K562 (cell line): ENCODE results near the gene CEP95. TPM values are rescaled to one million over a fixed set of nuclear protein-coding genes. Genes with fewer than 3 reads are reported as not detected.

ENCODE experiments used
- ATAC-seq: fragments of 200-7000 bp; cut with Tn5 transposase; 3 replicates; pipeline ENCODE4 v1.9.1; 2020; ENCODE audit warnings: moderate library complexity
- BruUV-seq: library from RNA; stranded (reverse); fragments of 400-500 nt; replicated peaks from 2 replicates; lab custom pipeline; 2021; lab: Mats Ljungman, UMichigan
- CTCF ChIA-PET: fragments of 300-600 bp; formaldehyde crosslinking; extraction: SDS; loops from one replicate; lab custom pipeline; 2021; ENCODE audit warnings: low intra/inter-chr PET ratio; lab: Yijun Ruan, JAX
- POLR2A ChIA-PET: fragments of 300-600, 350-650 bp; sonication (Branson Sonifier 250); formaldehyde crosslinking; extraction: SDS; loops from one replicate; lab custom pipeline; 2021; ENCODE audit warnings: antibody characterized with exemption, inconsistent platforms; lab: Yijun Ruan, JAX
- DNase-seq, 4 experiments: peaks; one replicate each; pipeline versions ENCODE4 v3.0.0 to v3.0.0-alpha.2; 2011 to 2018; ENCODE audit warnings: low spot score in 3 of 4, mixed read lengths in 3 of 4; ENCODE audit errors: extremely low read depth in 1 of 4
- FAIRE-seq: peaks from 2 replicates; lab custom pipeline; 2011; peaks lifted over from hg19 to GRCh38; lab: Jason Lieb, UNC
- H2AFZ ChIP-seq: 2 replicates; pipeline ENCODE4 v1.6.0; 2011; ENCODE audit warnings: low read depth, low read length, control low read depth, inconsistent platforms
- H3K27ac ChIP-seq: fragments of 200-600 bp; 3 replicates; pipeline ENCODE4 v1.8.0; 2011; ENCODE audit warnings: low read depth, mild to moderate bottlenecking, control low read depth, inconsistent platforms, low read length, moderate library complexity, mixed read lengths; ENCODE audit errors: extremely low read depth
- H3K27me3 ChIP-seq, 2 experiments: fragments of 300-600 bp in 1 of 2; 2 replicates in 1 of 2; 3 replicates in 1 of 2; pipeline versions ENCODE4 v1.6.0 to v1.8.0; 2011; ENCODE audit warnings: inconsistent platforms in 2 of 2, low read length in 2 of 2, mild to moderate bottlenecking in 1 of 2, mixed read lengths in 1 of 2, moderate library complexity in 1 of 2; ENCODE audit not compliant: control insufficient read depth in 2 of 2, insufficient read depth in 2 of 2
- H3K36me3 ChIP-seq: fragments of 300-600 bp; 3 replicates; pipeline ENCODE4 v1.8.0; 2011; ENCODE audit warnings: mild to moderate bottlenecking, low read length, inconsistent platforms; ENCODE audit not compliant: control insufficient read depth, insufficient read depth
- H3K4me1 ChIP-seq, 2 experiments: fragments of 200-600 bp in 1 of 2; replicated peaks in 1 of 2; 2 replicates in 1 of 2; 3 replicates in 1 of 2; pipeline versions ENCODE4 v1.5.1 to v1.8.0; 2011; ENCODE audit warnings: inconsistent platforms in 2 of 2, low read length in 2 of 2, mild to moderate bottlenecking in 1 of 2, mixed read lengths in 1 of 2, moderate library complexity in 1 of 2; ENCODE audit not compliant: control insufficient read depth in 2 of 2, insufficient read depth in 2 of 2
- H3K4me2 ChIP-seq: 2 replicates; pipeline ENCODE4 v1.6.1; 2011; ENCODE audit warnings: low read length, control low read depth, inconsistent platforms, mixed read lengths; ENCODE audit not compliant: insufficient read depth
- H3K4me3 ChIP-seq: fragments of 200-600 bp; sonication (generic), shearing (Covaris generic); 2 replicates; pipeline ENCODE4 v1.5.1; 2016; ENCODE audit warnings: control low read depth, inconsistent platforms
- H3K79me2 ChIP-seq: fragments of 200-600 bp; 3 replicates; pipeline ENCODE4 v1.8.0; 2011; ENCODE audit warnings: low read length, inconsistent platforms; ENCODE audit not compliant: control insufficient read depth, insufficient read depth
- H3K9ac ChIP-seq, 2 experiments: 2 replicates each; pipeline versions ENCODE4 v1.6.0 to v1.6.1; 2011; ENCODE audit warnings: low read depth in 2 of 2, low read length in 2 of 2, control low read depth in 1 of 2, inconsistent platforms in 1 of 2, mild to moderate bottlenecking in 1 of 2, mixed read lengths in 1 of 2; ENCODE audit not compliant: insufficient read depth in 1 of 2
- H3K9me1 ChIP-seq: one replicate; pipeline ENCODE4 v1.6.0; 2011; ENCODE audit warnings: inconsistent platforms, mild to moderate bottlenecking, low read length, moderate library complexity; ENCODE audit not compliant: control insufficient read depth, insufficient read depth
- H3K9me3 ChIP-seq: replicated peaks from 2 replicates; pipeline ENCODE4 v1.5.1; 2011; ENCODE audit warnings: low read depth, low read length, inconsistent platforms; ENCODE audit not compliant: control insufficient read depth, insufficient read depth
- H4K20me1 ChIP-seq: replicated peaks from 2 replicates; pipeline ENCODE4 v1.6.1; 2011; ENCODE audit warnings: low read length, inconsistent platforms, mixed read lengths; ENCODE audit not compliant: control insufficient read depth, insufficient read depth
- AFF4 ChIP-seq: sonication (generic); formaldehyde crosslinking; IDR thresholded peaks from 2 replicates; pipeline ENCODE4 v1.8.0; 2023; ENCODE audit warnings: mild to moderate bottlenecking, missing genetic modification reagents
- DEAF1 ChIP-seq: fragments of 450-650 bp; formaldehyde crosslinking; IDR thresholded peaks from 2 replicates; pipeline ENCODE4 v1.4.0; 2020; ENCODE audit warnings: mild to moderate bottlenecking, moderate library complexity
- EP400 ChIP-seq: fragments of 450-650 bp; IDR thresholded peaks from 2 replicates; pipeline ENCODE4 v1.6.1; 2017; ENCODE audit warnings: antibody characterized with exemption, mild to moderate bottlenecking, moderate library complexity
- EZH2 ChIP-seq: IDR thresholded peaks from 2 replicates; pipeline ENCODE4 v1.6.1; 2012; ENCODE audit warnings: low read depth, mild to moderate bottlenecking, inconsistent platforms, low read length, borderline replicate concordance
- FOXM1 ChIP-seq, 2 experiments: fragments of 450-650 bp in 1 of 2; sonication (generic) in 1 of 2; formaldehyde crosslinking in 1 of 2; IDR thresholded peaks; 2 replicates each; pipeline versions ENCODE4 v1.6.1 to v1.9.0; 2017 to 2022; ENCODE audit warnings: low read depth in 2 of 2, mild to moderate bottlenecking in 2 of 2, missing genetic modification reagents in 1 of 2, moderate library complexity in 1 of 2
- NKRF ChIP-seq: fragments of 450-650 bp; IDR thresholded peaks from 2 replicates; pipeline ENCODE4 v1.6.1; 2016; ENCODE audit warnings: borderline replicate concordance
- THRAP3 ChIP-seq: fragments of 450-650 bp; IDR thresholded peaks from 2 replicates; pipeline ENCODE4 v1.6.1; 2016; ENCODE audit warnings: mild to moderate bottlenecking, inconsistent platforms, borderline replicate concordance
- ZNF146 ChIP-seq: IDR thresholded peaks from one replicate; pipeline ENCODE4 v1.6.1; 2018; ENCODE audit warnings: missing compliant biosample characterization; ENCODE audit not compliant: unreplicated experiment
- WGBS: fragments of 100-300 bp; shearing (Covaris generic); methylation state at CpG from one replicate; pipeline ENCODE4 v1.1.6; 2016; ENCODE audit warnings: low coverage, mixed read lengths; ENCODE audit not compliant: insufficient coverage; ENCODE audit errors: missing lambda C conversion rate; 5-methylcytosine and 5-hydroxymethylcytosine counted together
- in situ Hi-C: fragments of 300-500 bp; cut with MboI; formaldehyde crosslinking; loops from 4 replicates; pipeline ENCODE4 v1.15.0; 2018; ENCODE audit warnings: inconsistent platforms, mixed read lengths
- intact Hi-C: fragments of 100-400 bp; cut with micrococcal nuclease; formaldehyde crosslinking; loops from 2 replicates; pipeline ENCODE4 v1.14.2; 2022
- polyA plus RNA-seq, 8 experiments: library from polyadenylated mRNA; depleted of rRNA in 4 of 8; stranded (reverse) in 5 of 8; unstranded in 3 of 8; fragments of >200 nt; fragmentation: Nextera tagmentation in 2 of 8; fragmentation: Illumina TruSeq in 1 of 8; extraction: Ambion mirVana in 2 of 8; extraction: Trizol in 1 of 8; gene quantifications; 2 replicates each; pipeline versions ENCODE4 v1.2.1 to v1.2.3, GENCODE V29; 2011 to 2014; ENCODE audit warnings: inconsistent platforms in 1 of 8, missing spikeins in 1 of 8
- total RNA-seq, 7 experiments: library from RNA; depleted of rRNA in 6 of 7; stranded (reverse); fragments of >200 nt in 6 of 7; fragmentation: Illumina TruSeq in 2 of 7; extraction: Trizol in 2 of 7; gene quantifications; 2 replicates each; pipeline versions ENCODE4 v1.2.1 to v1.2.3, GENCODE V29; 2011 to 2021; ENCODE audit warnings: low replicate concordance in 1 of 7
- TF ChIP-seq, protein P1 (sequence below): fragments of 250-450 bp; sonication (Bioruptor Pico); IDR thresholded peaks from 2 replicates; pipeline ENCODE4 v1.4.0; 2020; ENCODE audit warnings: mild to moderate bottlenecking, moderate library complexity, borderline replicate concordance

CEP95 gene
- total and polyA plus RNA-seq, 9 of the 15 experiments (the other 6 are each of a cell fraction or from before 2014, with no cell fraction given), result 26.7 to 80.7 (median 56.9) TPM

DNA sequence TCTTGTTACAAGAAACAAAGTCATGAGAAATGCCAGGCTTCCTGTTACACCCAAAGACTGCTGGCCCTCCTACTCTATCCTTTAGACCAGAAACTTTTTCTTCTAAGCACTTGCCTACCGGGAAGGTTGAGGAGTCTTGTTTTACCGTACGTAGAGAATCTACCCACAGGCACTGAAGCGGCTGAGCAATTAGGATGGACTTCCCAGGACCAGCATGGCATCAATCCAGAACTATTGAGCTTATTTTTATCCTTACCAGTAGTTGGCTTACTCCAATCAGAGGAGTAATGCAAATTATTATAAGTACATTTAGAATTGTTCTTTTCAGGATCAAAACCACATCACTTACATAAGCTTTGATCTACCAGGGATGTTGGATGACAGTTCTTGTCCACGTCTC lies 25.6 kb downstream of the CEP95 start (continued):
- no peak for TF ChIP-seq AFF4 (CRISPR knock-in tag)

GRCh38 chr17:64533784-64534183 lies 27.0 kb downstream of the CEP95 start:
- H3K4me2 ChIP-seq, result no peak overlapping the region
- WGBS, result 5% methylated on average over 2 of the region's 2 CpGs
- no peaks in the 10 kb centered on the region for H3K9me1 ChIP-seq
- no peak overlapping the region for H3K4me3 ChIP-seq
- no peak overlapping the region for H3K27ac ChIP-seq
- DNase-seq, result peak in 2 of 4 experiments; percentile 24 to 45
- peaks cover 0 to 19% of the 10 kb centered on the region in 2 experiments; a peak in 3 of 5 replicates for H3K4me1 ChIP-seq
- no peaks in the 10 kb centered on the region for H3K79me2 ChIP-seq
- FAIRE-seq, result no peak
- no peak overlapping the region for H2AFZ ChIP-seq
- POLR2A ChIA-PET, result interaction anchor here (0.6 to 4.1 kb wide), 9 partner anchors 9 to 211 kb away, joined by 3 to 36 read pairs (median 3); partner anchors contain the start of genes CEP95 and DDX5
- H3K36me3 ChIP-seq, result peaks cover 100% of the 10 kb centered on the region
- H3K27me3 ChIP-seq, result no peaks in the 10 kb centered on the region
- peak; percentile 37 for ATAC-seq
- no peaks in the 10 kb centered on the region for H4K20me1 ChIP-seq
- H3K9ac ChIP-seq, result no peak overlapping the region
- BruUV-seq, result no TSS peak
- CTCF ChIA-PET, result interaction anchor here (0.5 kb wide), 1 partner anchor 129 kb away, joined by 3 read pairs; no protein-coding TSS in a partner anchor
- H3K9me3 ChIP-seq, result no peaks in the 10 kb centered on the region
- intact Hi-C loops (loop anchor here (2.0 to 10.0 kb wide), 2 partner anchors 69 to 111 kb away; no protein-coding TSS in a partner anchor), in situ Hi-C loops (no loop called here)
- TF ChIP-seq FOXM1 (IDR thresholded peaks at IDR 0.05; ENCODE audit: low read depth), result peak; percentile 69; the same call in 1 of the 2 replicates
- TF ChIP-seq FOXM1 (CRISPR knock-in tag; IDR thresholded peaks at IDR 0.05; ENCODE audit: low read depth), result no peak
- no peak for TF ChIP-seq ZNF146 (CRISPR knock-in tag)
- no peak for TF ChIP-seq THRAP3
- TF ChIP-seq EP400, result no peak
- TF ChIP-seq NKRF, result no peak
- TF ChIP-seq, protein P1, sequence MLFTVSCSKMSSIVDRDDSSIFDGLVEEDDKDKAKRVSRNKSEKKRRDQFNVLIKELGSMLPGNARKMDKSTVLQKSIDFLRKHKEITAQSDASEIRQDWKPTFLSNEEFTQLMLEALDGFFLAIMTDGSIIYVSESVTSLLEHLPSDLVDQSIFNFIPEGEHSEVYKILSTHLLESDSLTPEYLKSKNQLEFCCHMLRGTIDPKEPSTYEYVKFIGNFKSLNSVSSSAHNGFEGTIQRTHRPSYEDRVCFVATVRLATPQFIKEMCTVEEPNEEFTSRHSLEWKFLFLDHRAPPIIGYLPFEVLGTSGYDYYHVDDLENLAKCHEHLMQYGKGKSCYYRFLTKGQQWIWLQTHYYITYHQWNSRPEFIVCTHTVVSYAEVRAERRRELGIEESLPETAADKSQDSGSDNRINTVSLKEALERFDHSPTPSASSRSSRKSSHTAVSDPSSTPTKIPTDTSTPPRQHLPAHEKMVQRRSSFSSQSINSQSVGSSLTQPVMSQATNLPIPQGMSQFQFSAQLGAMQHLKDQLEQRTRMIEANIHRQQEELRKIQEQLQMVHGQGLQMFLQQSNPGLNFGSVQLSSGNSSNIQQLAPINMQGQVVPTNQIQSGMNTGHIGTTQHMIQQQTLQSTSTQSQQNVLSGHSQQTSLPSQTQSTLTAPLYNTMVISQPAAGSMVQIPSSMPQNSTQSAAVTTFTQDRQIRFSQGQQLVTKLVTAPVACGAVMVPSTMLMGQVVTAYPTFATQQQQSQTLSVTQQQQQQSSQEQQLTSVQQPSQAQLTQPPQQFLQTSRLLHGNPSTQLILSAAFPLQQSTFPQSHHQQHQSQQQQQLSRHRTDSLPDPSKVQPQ (CRISPR knock-in tag), result no peak
- no peak for TF ChIP-seq DEAF1 (CRISPR knock-in tag)
- TF ChIP-seq EZH2, result no peak
